ENCODE measurements around the gene KCNQ1.
"Not testable (repeated sequence)": the region's sequence is repeated elsewhere in the genome, so short reads cannot be mapped to it uniquely, and the experiment has no call there.

Gene KCNQ1

DNA sequence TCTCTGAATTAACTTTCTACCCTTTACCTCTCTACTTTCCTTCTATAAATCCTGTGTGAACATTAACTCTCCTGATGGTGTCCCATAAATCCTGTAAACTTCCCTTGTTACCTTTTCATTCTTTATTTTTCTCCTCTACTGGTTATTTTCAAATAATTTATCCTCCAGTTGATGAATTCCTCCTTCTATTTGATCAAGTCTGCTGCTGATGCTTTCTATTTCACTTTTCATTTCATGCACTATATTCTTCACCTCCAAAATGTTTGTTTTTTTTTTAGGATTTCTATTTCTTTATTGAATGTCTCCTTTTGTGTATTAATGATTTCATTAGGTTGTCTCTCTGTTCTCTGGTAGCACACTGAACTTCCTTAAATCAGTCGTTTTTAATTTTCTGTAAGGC lies 186.4 kb downstream of the KCNQ1 start:
- no peak for DNase-seq

GRCh38 chr11:2639763-2640162 lies 195.0 kb downstream of the KCNQ1 start:
- not testable (repeated sequence) for DNase-seq

- no peak for DNase-seq
Observed at GRCh38 chr11:2641623-2642022, 196.8 kb downstream of the KCNQ1 start.

GRCh38 chr11:2643746-2644145 lies 198.9 kb downstream of the KCNQ1 start:
- DNase-seq = no peak

- DNase-seq = no peak
Observed at GRCh38 chr11:2644844-2645778, 200.3 kb downstream of the KCNQ1 start.

DNA sequence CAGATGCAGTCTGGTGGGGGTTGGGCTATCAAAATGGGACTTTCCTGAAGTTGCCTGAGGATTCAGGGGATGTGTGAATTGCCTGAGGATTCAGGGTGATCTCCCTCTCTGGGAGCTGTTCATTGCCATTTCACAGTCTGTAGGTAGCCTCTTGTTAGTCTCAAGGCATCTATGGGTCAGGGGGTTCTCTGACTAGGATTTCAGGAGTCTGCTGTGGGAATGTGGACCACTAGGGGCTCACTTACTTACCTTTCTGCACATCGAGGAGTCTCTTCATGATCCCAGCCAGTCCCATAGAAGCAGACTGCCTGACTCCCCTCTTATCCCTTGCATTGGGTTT lies 200.9 kb downstream of the KCNQ1 start:
- DNase-seq = no peak

GRCh38 chr11:2647167-2647566 lies 202.4 kb downstream of the KCNQ1 start:
- no peak for DNase-seq

DNA sequence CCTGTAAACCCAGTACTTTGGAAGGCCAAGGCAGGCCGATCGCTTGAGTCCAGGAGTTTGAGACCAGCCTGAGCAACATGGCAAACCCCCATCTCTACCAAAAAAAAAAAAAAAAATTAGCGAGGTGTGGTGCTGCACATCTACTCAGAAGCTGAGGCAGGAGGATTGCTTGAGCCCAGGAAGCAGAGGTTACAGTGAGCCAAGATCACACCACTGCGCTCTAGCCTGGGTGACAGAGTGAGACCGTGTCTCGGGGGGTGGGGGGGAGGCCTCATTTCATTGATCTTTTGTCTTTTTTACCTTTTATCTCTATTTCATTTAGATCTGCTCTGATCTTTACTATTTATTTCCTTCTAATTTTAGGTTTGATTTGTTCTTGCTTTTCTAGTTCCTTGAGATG lies 203.1 kb downstream of the KCNQ1 start:
- DNase-seq = no peak

DNA sequence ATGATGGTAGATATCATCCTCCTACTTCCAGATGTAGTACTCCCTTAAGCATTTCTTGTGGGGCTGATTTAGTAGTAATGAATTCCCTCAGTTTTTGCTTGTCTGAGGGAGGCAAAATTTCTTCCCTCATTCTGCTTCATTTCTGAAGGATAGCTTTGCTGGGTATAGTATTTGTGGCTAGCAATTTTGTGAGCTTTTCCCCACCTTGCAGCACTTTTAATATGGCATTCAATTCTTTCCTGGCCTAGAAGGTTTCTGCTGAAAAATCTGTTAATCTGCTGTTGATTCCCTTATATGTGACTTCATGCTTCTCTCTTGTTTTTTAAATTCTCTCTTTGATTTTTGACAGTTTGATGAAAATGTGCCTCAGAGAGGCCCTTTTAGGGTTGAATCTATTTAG lies 204.6 kb downstream of the KCNQ1 start:
- DNase-seq = no peak

DNA sequence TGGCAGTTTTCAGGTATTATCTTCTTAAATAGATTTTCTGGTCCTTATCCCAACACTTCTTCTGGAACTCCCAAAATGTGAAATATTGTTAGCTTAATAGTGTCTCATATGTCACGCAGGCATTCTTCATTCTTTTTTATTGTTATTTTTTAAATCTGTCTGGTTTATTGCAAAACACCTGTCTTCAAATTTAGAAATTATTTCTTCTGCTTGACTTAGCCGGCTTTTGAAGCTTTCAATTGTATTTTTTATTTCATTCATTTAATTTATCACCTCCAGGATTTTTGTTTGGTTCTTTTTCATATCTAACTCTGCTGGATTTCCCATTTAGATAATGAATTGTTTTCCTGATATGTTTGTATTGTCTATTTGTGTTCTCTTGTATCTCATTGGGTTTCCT lies 205.0 kb downstream of the KCNQ1 start:
- DNase-seq = no peak

GRCh38 chr11:2650343-2650867 lies 205.6 kb downstream of the KCNQ1 start:
- DNase-seq = no peak

- DNase-seq = no peak
Observed at GRCh38 chr11:2651054-2651617, 206.3 kb downstream of the KCNQ1 start.

GRCh38 chr11:2651826-2652271 lies 207.0 kb downstream of the KCNQ1 start:
- DNase-seq = no peak

DNA sequence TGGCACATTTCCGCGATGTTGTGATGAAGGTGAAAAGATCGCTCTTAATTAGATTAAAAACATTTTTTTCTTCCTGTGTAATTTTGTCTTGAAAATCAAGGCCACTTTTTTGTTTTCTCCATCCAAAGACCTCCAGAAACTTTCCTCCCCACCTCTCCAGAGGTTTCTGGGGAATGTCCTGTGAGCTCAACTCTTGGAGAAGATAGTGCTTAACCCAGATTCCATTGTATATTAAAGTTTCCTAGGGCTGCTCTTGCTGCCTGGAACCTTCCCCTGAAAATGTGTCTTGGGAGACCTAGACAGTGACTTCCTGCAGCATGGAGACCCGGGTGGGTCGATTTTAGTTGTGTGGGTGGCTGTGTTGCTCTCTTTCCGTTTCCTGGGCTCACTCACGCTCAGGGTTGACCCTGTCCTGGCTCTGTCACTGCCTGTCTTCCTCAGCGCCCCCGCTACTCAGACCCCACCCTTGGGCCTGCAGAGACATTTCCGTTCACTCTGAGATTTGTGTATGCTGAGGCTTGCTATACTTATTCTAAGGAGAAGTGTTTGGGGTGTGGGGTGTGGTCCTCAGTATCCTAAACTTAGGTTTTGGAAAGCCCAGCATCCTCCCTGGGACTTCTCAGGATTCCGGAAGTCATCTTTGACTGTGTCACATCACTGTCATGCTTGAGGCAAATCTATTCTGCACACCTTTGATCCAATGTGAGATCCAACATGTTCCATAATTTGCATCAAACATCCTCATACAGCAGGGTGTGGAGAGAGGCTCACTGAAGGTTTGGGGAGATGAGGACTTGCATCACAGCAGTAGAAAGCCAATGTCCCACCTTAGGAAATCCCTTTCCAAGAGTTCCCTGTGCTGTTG lies 207.8 kb downstream of the KCNQ1 start:
- no peak for DNase-seq

DNA sequence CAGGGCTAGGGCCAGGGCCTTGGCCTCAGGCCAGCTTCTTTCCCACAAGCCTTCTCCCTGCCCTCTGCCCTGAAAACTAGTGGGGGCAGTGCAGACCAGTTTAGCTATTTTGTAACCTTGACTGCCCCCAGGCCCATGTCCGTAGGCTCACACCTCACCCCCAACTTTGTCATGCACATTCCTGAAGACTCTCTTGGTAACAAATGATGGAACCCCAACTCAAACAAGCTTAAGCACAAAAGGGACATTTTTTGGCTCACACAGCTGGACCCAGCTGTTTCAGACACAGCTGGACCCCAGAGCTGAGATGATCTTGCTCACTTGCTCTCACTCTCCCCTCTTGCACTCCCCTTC lies 208.4 kb downstream of the KCNQ1 start:
- no peak for DNase-seq

GRCh38 chr11:2653930-2654739 lies 209.3 kb downstream of the KCNQ1 start:
- DNase-seq = no peak

GRCh38 chr11:2655016-2655719 lies 210.4 kb downstream of the KCNQ1 start:
- no peak for DNase-seq

DNA sequence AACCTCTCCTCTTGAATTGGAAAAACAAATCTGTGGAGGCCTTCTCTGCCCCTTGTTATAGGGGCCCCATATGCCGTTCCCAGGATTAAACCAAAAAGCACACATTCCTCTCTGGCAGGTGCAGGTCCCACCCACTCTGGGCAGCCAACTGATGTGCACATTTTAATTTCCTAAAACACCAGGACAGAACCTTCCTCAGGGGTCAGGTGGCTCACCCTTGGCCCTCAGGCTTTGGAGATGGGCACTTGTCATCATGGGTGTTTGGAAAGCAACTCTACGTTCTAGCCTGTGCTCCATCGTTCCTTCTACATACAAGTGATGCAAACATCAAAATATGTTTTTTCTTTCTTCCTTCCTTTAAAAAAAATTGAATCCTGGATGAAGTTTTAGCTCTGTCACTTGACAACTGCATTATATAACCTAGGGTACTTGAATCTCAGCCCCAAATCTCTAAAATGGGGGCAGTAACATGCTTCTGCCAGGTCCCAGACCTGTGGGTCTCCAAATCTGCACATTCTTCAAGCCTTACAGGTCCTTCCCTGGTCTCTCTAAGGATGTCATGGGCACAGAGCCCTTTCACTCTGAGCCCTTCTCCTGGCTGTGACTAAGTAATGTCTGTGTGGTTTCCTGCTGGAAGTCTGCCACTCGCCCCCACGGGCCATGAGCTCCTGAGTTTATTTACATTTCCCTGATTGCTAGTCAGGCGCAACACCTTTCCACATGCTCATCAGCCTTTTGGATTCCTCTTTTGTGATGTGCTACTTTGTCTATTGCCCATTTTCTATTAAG lies 211.2 kb downstream of the KCNQ1 start:
- DNase-seq = no peak

GRCh38 chr11:2656859-2657258 lies 212.1 kb downstream of the KCNQ1 start:
- no peak for DNase-seq

- no peak for DNase-seq
Observed at GRCh38 chr11:2657697-2658284, 213.0 kb downstream of the KCNQ1 start.
